ENCODE measurements around the gene PPP1R16B.

The PPP1R16B gene

DNA sequence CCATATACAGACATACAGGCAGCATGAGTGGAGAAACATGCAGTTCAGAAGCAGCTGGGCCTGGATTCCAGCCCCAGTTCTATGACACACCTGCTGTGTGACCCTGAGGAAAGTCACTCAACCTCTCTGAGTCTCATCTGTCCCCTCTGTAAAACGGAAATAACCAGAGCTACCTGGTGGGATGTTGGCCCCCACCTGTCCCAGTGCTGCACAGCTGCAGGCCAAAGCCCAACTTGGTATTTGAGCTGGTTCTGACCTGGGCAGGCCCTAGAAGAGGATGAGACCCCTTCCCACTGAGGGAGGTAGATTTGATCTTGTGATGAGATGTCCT, 55.5 kb downstream of the PPP1R16B start:
- no peak for TF ChIP-seq POLR2A (IDR thresholded peaks at IDR 0.05; ENCODE audit: low read depth, low read length)
- FAIRE-seq: no peak
- no peak for DNase-seq (ENCODE audit: insufficient read length, low spot score)

DNA sequence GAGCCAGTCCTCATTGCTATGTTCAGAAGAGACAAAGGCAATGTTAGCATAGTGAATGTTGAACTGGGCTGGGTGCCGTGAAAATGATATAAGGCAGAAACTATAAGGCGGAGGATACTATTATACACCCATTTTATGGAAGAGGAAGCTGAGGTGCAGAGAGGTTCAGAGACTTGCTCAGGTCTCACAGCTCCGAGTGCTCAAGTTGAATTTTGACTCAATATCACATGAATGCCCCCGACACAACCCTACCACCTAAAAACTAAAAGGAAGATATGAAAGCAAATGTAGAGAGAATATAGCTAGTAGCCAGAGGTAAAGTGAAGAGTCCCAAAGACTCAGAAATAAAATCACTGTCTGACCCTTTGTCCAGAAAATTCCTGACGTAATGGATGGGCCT, 56.7 kb downstream of the PPP1R16B start:
- no peak for DNase-seq (ENCODE audit: insufficient read length, low spot score)
- no peak for FAIRE-seq
- TF ChIP-seq POLR2A (IDR thresholded peaks at IDR 0.05; ENCODE audit: low read depth, low read length): no peak

DNA sequence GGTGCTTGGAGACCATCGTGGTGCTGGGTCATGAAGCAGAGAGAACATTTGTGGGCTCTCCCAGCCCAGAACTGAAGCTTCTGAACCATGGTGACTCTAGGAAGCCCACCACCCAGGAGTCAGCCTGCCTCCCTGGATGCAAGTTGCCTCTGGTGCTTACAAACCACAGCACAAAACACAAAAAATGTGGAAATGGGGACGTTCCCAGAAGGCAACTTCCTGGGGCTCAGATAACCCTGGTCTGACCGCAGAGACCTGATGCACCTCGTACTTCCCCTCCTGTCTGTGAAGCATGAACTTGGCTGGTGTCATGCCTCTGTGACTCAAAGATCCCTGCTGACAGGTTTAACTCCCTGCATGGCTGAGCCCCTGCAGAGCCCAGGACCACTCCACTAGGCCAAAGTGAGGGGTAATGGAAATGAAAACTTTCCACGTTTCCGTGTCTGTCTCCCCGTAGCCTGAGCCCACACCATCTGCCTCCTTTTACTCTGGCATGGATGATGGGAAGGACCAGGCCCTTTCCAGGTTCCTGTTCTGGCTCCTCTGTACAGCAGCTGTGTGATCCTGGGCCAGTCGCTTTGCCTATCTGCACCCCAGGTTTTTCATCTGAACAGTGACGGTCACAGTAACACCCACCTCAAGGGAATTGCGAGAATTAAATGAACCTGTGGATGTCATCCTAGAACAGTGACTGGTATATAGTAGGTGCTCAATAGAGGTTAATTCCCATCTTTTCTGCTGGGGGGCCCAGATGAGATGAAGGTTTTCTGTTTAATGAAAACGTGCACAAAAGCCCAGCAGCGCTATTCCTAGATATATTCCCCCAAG, 57.7 kb downstream of the PPP1R16B start:
- DNase-seq (ENCODE audit: insufficient read length, low spot score) (no peak), FAIRE-seq (no peak)
- no peak for TF ChIP-seq POLR2A (IDR thresholded peaks at IDR 0.05; ENCODE audit: low read depth, low read length)

DNA sequence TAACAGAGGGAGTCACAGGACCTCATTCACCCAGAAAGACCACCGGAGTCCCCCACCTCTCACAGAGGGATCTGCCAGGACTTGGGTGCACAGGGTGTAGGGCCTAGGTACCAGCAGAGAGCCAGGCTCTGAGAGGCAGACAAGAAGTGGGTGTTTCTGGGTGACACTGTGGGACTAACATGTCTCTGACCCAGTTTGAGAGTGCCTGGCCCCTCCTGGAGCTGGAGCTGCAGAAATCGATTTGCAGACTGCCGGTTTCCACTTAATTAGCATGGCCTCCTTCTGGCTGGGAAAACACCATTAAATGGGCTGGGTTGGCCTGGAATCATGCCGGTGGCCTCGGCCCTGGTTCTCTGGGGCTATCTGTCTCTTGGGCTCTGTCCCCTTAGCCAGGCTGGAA, 59.2 kb downstream of the PPP1R16B start:
- no peak for DNase-seq (ENCODE audit: insufficient read length, low spot score)
- TF ChIP-seq POLR2A (IDR thresholded peaks at IDR 0.05; ENCODE audit: low read depth, low read length): no peak
- no peak for FAIRE-seq

DNA sequence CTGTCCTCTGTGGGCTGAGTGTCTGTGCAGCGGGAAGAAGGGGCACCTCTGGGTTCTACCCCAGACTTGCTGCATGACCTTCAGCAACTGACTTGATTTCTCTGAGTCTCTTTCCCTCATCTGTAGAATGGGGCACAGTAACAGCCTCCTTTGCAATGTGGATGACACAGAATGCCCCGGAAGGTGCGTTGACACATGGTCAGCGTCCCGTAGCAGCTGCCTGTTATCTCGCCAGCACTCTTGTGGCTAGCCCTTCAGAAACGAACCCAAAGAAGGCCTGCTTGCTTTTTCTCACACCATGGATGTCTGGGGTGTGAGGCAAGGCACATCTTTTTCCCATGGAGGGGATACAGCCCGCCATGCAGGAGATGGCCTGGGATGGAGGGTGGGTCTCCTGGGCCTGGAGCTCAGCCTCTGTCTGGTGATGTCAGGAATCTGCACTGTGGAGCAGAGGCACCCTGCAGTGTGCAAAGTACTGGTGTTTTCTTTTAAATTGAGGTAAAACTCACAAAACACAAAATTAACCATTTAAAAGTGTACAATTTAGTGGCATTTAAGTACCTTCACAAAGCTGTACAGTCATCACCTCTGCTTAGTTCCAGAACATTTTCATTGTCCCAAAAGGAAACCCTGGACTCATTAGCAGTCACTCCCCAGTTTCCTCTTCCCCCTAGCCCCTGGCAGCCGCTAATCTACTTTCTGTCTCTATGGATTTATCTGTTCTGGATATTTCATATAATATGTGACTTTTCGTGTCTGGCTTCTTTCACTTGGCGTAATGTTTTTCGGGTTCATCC, 61.0 kb downstream of the PPP1R16B start:
- FAIRE-seq: no peak
- TF ChIP-seq POLR2A (IDR thresholded peaks at IDR 0.05; ENCODE audit: low read depth, low read length): no peak

DNA sequence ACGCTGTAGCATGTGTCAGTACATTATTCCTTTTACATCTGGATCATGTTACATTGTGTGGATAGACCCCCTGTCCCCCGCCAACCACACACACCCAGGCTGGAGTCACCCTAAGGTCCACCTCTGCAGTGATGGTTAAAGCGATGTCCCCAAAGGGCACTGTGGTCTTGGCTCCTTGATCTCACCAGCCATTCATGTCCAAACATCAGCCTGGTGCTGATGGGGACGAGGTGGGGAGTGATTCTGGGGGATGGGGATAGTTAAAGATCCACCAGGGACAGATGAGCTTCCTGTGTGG, 61.5 kb downstream of the PPP1R16B start:
- TF ChIP-seq POLR2A (IDR thresholded peaks at IDR 0.05; ENCODE audit: low read depth, low read length): no peak
- DNase-seq (ENCODE audit: insufficient read length, low spot score) (no peak), FAIRE-seq (no peak)

More for the DNA sequence above, 61.0 kb downstream of the PPP1R16B start:
- DNase-seq (ENCODE audit: insufficient read length, low spot score): no peak

DNA sequence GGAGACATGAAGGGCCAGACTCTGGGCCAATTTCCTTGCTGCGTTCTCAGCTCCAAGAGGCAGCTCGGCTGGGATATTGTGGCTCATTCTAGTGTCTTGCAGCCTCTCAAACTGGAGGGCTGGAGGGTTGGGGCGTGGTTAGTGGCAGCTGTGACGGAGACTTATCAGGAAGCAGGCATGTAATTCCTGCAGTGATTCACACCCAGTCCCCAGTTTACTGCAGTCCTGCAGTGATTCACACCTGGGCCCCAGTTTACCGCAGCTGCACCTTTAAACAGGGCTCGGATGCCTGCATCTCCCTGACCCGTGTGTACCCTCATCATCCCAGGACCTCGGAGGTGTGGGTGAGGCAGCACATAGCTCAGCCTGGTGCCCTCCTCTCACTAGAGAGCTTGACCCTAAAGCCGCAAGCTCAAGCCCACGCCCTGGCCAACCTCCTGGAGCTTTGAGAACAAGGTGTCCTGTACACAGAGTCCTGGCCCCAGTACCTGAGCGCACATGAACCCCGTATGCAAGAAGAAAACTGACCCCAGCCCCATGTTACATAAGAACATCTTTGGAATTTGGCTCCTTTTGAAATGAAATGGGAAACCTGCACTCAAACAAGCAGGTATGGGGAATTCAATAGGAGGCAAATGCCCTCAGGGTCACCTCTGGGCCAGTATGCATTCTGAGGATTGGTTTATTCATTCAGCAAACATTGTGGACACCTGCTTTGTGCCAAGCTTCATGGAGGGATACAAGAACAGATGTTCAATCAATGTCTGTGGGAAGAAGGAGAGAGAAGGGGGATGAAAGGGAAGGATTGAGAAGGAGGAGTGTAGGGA, 65.4 kb downstream of the PPP1R16B start:
- TF ChIP-seq POLR2A (IDR thresholded peaks at IDR 0.05; ENCODE audit: low read depth, low read length): no peak
- FAIRE-seq (no peak), DNase-seq (ENCODE audit: insufficient read length, low spot score) (peak; percentile 54)

DNA sequence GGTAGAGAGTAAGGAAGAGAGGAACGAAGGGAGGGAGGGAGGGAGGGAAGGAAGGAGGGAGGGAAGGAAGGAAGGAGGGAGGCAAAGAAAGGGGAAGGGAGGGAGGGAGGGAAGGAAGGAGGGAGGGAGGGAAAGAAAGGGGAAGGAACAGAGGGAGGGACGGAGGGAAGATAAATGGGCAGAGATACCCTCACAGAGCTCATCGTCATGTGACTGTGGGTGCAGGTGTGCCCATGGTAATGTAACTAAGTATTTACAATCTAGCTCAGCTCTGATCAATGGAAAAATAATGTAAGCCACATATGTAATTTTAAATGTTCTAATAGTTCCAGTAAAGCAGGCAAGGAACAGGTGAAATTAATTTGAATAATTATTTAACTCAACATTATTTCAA, 66.1 kb downstream of the PPP1R16B start:
- DNase-seq (ENCODE audit: insufficient read length, low spot score): no peak
- no peak for TF ChIP-seq POLR2A (IDR thresholded peaks at IDR 0.05; ENCODE audit: low read depth, low read length)
- no peak for FAIRE-seq

DNA sequence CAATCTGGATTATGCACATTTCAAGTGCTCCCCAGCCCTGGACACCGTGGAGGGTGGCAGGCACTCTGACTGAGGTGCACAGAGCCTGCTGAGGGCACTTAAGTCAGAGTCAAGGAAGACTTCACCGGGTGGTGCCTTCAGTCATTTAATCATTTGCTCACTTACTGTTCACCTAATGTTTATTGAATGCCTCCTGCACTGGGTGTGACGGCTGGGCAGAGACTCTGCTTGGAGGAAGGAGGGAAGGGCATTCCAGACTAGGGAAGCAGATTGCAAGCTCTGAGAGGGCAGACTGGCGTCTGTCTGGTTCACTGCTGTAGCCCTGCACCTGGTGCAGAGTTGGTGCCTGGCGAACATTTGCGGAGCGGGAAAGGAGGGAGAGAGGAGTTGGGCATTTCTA, 66.5 kb downstream of the PPP1R16B start:
- TF ChIP-seq POLR2A (IDR thresholded peaks at IDR 0.05; ENCODE audit: low read depth, low read length): no peak
- FAIRE-seq: no peak
- no peak for DNase-seq (ENCODE audit: insufficient read length, low spot score)

DNA sequence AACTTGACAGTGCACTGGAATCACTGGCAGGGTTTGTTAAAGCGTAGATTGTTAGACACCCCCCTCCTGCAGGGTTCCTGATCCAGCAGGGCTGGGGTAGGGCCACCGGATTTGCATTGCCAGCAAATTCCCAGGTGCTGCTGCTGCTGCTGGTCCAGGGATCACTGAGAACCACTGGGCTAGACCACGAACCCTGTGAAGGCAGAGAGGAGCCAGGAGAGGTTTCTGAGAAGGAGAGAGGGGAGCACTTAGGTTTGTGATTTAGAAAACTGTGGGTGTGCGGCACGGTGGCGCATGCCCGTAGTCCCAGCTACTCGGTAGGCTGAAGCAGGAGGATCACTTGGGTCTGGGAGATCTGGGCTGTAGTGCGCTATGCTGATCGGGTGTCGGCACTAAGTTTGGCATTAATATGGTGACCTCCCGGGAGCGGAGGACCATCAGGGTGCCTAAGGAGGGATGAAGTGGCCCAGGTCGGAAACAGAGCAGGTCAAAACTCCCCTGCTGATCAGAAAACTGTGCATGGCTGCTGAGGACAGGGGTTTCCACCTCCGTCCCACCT, 67.1 kb downstream of the PPP1R16B start:
- DNase-seq (ENCODE audit: insufficient read length, low spot score): no peak
- no peak for FAIRE-seq
- no peak for TF ChIP-seq POLR2A (IDR thresholded peaks at IDR 0.05; ENCODE audit: low read depth, low read length)

DNA sequence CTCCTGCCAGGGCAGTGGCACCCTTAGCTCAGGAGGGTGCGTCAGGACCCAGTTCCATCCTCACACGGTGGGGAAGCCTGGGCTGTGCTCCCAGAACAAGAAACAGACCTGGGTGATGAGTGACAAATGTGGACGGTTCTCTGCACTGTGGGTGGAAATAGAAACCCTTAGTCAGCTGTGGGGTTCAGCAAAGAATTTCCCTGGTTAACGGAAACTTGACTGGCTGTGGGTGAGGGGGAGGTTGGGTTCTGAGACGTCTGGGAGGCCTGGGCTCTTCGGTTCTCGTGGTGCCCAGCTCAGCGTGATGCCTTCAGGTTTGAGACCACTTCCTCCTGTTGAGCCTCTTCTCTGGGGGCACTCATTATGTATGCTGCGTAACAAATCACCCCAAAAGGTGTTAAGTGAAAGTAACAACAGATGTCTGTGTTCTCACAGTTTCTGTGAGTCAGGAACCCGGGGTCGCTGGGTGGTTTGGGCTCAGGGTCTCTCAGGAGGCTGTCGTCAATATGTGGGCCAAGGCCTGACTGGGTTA, 67.6 kb downstream of the PPP1R16B start:
- no peak for TF ChIP-seq POLR2A (IDR thresholded peaks at IDR 0.05; ENCODE audit: low read depth, low read length)
- no peak for DNase-seq (ENCODE audit: insufficient read length, low spot score)
- no peak for FAIRE-seq

DNA sequence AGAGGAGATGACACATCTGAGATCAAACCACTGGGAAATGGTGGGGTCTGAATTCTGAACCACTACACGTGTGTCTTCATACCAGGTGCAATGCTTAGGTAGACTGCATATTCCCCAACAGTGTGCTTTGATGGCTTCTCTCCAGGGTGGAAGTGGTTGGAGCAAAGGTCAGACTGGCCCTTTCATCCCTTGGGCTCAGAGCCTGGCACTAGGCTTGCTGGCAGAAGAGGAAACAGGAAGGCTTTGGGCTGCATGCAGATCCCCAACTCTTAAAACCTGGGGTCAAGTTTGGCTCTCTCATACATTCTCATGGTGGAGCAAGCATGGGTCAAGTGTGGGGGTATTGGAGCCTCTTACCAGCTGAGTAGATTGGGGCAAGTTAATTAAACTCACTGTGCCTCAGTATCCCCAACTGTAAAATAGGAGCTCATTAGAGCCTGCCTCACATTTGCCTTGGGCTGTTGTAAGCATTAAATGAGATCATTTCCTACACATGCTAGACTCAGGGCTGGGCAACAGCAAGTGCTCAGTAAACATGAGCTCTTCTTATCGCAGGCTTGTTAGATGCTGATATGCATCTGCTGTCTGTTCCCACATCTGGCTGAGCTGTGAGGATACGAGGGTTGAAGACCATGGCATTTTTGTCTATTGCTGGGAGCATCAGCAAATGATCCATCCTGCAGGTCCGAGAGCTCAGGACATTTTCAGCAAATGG, 69.1 kb downstream of the PPP1R16B start:
- FAIRE-seq (no peak), DNase-seq (ENCODE audit: insufficient read length, low spot score) (no peak)
- TF ChIP-seq POLR2A (IDR thresholded peaks at IDR 0.05; ENCODE audit: low read depth, low read length): no peak

All from H54 (cell line).